ENCODE results near the gene EMID1.

EMID1 gene

GRCh38 chr22:29183971-29184848, 21.5 kb upstream of the EMID1 start:
- TF ChIP-seq CTCF (IDR thresholded peaks at IDR 0.05; ENCODE audit: low read length, missing control alignments) = no peak
- H3K4me3 ChIP-seq (replicated peaks; ENCODE audit: low read depth, low read length) = no peak overlapping the region
- DNase-seq (ENCODE audit: low read depth) = no peak

- DNase-seq (ENCODE audit: low read depth) = no peak
- no peak overlapping the region for H3K4me3 ChIP-seq (replicated peaks; ENCODE audit: low read depth, low read length)
- no peak for TF ChIP-seq CTCF (IDR thresholded peaks at IDR 0.05; ENCODE audit: low read length, missing control alignments)
Measured at GRCh38 chr22:29184849-29185490, 20.7 kb upstream of the EMID1 start.

GRCh38 chr22:29186302-29186701, 19.4 kb upstream of the EMID1 start:
- DNase-seq (ENCODE audit: low read depth) = no peak
- no peak overlapping the region for H3K4me3 ChIP-seq (replicated peaks; ENCODE audit: low read depth, low read length)
- TF ChIP-seq CTCF (IDR thresholded peaks at IDR 0.05; ENCODE audit: low read length, missing control alignments) = no peak

- no peak for DNase-seq (ENCODE audit: low read depth)
- no peak for TF ChIP-seq CTCF (IDR thresholded peaks at IDR 0.05; ENCODE audit: low read length, missing control alignments)
- H3K4me3 ChIP-seq (replicated peaks; ENCODE audit: low read depth, low read length) = no peak overlapping the region
Measured at GRCh38 chr22:29187831-29188230, 17.9 kb upstream of the EMID1 start.

- no peak for TF ChIP-seq CTCF (IDR thresholded peaks at IDR 0.05; ENCODE audit: low read length, missing control alignments)
- H3K4me3 ChIP-seq (replicated peaks; ENCODE audit: low read depth, low read length) = no peak overlapping the region
Measured at GRCh38 chr22:29190051-29190450, 15.6 kb upstream of the EMID1 start.

GRCh38 chr22:29190918-29191317, 14.8 kb upstream of the EMID1 start:
- DNase-seq (ENCODE audit: low read depth) = no peak
- no peak overlapping the region for H3K4me3 ChIP-seq (replicated peaks; ENCODE audit: low read depth, low read length)
- TF ChIP-seq CTCF (IDR thresholded peaks at IDR 0.05; ENCODE audit: low read length, missing control alignments) = no peak

More at GRCh38 chr22:29190051-29190450, 15.6 kb upstream of the EMID1 start:
- DNase-seq (ENCODE audit: low read depth) = no peak

All from fibroblast of pulmonary artery (primary cell).